Naive B cell (primary cell): Measurements from ENCODE around the gene RAB36. TPM values are rescaled to one million over a fixed set of nuclear protein-coding genes. Genes with fewer than 3 reads are reported as not detected.

Experiments
- ATAC-seq, 2 donors: fragments of 150-1000 bp; cut with Tn5 transposase; 2 replicates each; pipeline ENCODE4 v1.10.0; 2021; ENCODE audit warnings: low read depth in 2 of 2, mild to moderate bottlenecking in 2 of 2, moderate library complexity in 2 of 2
- DNase-seq: peaks from one replicate; pipeline ENCODE4 v3.0.0; 2022
- H3K27ac Mint-ChIP-seq, 6 donors: one replicate each; pipeline ENCODE4 v1.8.0; 2020 to 2022; ENCODE audit warnings: mild to moderate bottlenecking in 6 of 6, mixed read lengths in 6 of 6, moderate library complexity in 5 of 6, inconsistent platforms in 2 of 6
- H3K27me3 Mint-ChIP-seq, 3 donors: one replicate each; pipeline ENCODE4 v1.8.0; 2021 to 2022; ENCODE audit warnings: mixed read lengths in 3 of 3, mild to moderate bottlenecking in 1 of 3
- H3K36me3 Mint-ChIP-seq, 2 donors: one replicate each; pipeline ENCODE4 v1.8.0; 2020 to 2022; ENCODE audit warnings: mixed read lengths in 2 of 2, inconsistent platforms in 1 of 2, mild to moderate bottlenecking in 1 of 2
- H3K4me1 Mint-ChIP-seq, 3 donors: one replicate each; pipeline ENCODE4 v1.8.0; 2020 to 2022; ENCODE audit warnings: mixed read lengths in 3 of 3, inconsistent platforms in 1 of 3, mild to moderate bottlenecking in 1 of 3, moderate library complexity in 1 of 3
- H3K4me3 Mint-ChIP-seq, 8 donors: one replicate each; pipeline ENCODE4 v1.8.0; 2020 to 2022; ENCODE audit warnings: mild to moderate bottlenecking in 8 of 8, mixed read lengths in 8 of 8, moderate library complexity in 8 of 8, inconsistent platforms in 2 of 8
- H3K9me3 Mint-ChIP-seq, 7 donors: one replicate each; pipeline ENCODE4 v1.8.0; 2020 to 2022; ENCODE audit warnings: mixed read lengths in 7 of 7, mild to moderate bottlenecking in 5 of 7, inconsistent platforms in 2 of 7, moderate library complexity in 1 of 7
- polyA plus RNA-seq, 6 donors: library from polyadenylated mRNA; unstranded; fragments of 300-500 nt; fragmentation: Illumina TruSeq; gene quantifications; one replicate each; pipeline ENCODE4 v1.2.3, GENCODE V29; 2021; ENCODE audit warnings: low read depth in 6 of 6

Gene RAB36
- polyA plus RNA-seq, 6 donors from 2014 or later: 0.40 to 1.7 (median 0.80) TPM; not detected in 1

DNA sequence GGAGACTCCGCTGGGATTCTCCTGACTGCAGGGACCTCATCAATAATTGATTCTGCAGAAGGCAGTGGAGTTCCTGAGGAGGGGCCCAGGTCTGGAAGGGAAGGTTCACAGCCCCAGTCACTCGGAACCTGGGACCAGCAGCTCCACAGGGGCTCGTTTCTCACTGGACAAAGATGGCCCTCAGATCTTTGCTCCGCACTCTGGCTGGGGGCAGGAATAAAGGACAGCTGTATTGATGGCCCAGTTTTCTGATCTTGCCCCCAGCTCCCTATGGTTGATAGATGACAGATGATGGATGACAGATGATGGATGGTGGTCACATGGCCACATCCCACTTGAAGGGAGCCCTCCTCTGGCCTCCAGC, 23.7 kb downstream of the RAB36 start:
- Mint-ChIP-seq H3K4me3 (no peak overlapping the region), H3K36me3 (no peaks in the 10 kb centered on the region), H3K27ac (peak overlapping the region in 1 of 6 donors; percentile 31), H3K27me3 (no peaks in the 10 kb centered on the region), H3K4me1 (peaks cover 3 to 4% (median 3%) of the 10 kb centered on the region in 3 donors), H3K9me3 (peaks cover 0 to 6% (median 0%) of the 10 kb centered on the region in 7 donors)
- DNase-seq (no peak), ATAC-seq (no peak)

DNA sequence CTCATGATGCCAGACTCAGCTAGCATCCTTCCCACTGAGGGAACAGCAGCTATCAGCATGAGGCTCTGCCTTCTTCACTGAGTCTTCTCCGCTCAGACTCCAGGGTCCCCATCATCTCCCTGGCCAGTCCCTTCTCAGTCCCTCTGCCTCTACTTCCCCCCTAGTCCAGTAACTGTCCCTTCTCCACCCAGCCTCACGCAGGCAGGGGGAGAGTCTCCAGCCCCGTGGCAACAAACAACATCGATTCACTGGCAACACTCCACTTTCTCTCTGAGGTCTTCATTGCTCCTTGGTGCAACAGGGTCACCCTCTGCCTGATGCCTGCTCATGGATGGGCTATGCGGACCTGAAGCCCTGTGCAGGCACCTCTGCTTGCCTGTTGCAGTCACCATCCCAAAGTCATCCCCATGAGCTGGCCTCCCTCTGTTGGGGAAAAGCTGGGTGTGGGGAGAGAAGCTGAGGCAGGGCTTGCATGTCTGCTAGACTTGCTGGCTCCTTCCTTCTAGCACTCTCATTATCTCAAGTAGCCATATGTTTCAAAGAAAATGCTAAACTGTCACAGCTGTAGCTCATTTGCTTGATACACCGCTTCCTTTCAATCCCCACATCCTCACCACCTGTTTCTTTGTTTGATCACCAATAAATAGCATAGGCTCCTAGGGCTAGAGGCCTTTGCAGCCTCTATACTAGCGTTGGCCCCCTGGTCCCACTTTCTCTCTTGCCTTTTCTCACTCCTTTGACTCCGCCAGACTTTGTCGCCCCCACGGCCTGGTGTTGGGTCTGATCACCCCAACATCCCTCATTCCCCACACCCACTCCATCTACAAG, 30.8 kb downstream of the RAB36 start:
- Mint-ChIP-seq H3K4me1 (peaks cover 20 to 34% (median 33%) of the 10 kb centered on the region in 3 donors), H3K4me3 (peak overlapping the region in 2 of 8 donors; percentile 53 to 56), H3K27ac (peak overlapping the region in 2 of 6 donors; percentile 3 to 93), H3K9me3 (peaks cover 0 to 12% (median 9%) of the 10 kb centered on the region in 7 donors), H3K36me3 (peaks cover 8 to 16% of the 10 kb centered on the region in 2 donors), H3K27me3 (no peaks in the 10 kb centered on the region)
- ATAC-seq: no peak
- DNase-seq: no peak

DNA sequence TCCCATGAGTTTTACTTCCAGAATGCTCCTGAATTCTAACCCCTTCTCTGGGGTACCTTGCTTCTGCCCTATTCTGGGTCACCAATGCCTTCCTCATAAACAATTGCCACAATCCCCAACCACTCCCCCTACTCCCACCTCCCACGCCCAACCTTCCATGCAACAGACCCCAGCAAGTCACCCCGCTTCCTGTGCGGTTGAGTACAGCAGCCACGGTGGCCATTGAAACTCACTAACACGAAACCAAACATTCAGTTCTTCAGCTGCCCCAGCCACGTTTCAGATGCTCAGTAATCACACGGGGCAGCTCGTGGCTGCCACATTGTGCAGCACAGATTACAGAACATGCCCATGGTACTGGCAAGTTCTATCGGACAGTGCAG, 31.4 kb downstream of the RAB36 start:
- no peak for ATAC-seq
- Mint-ChIP-seq H3K4me3 (peak overlapping the region in 1 of 8 donors; percentile 53), H3K27me3 (no peaks in the 10 kb centered on the region), H3K4me1 (peaks cover 20 to 35% (median 34%) of the 10 kb centered on the region in 3 donors), H3K9me3 (peaks cover 0 to 12% (median 9%) of the 10 kb centered on the region in 7 donors), H3K36me3 (peaks cover 8 to 16% of the 10 kb centered on the region in 2 donors), H3K27ac (peak overlapping the region in 1 of 6 donors; percentile 93)
- no peak for DNase-seq

DNA sequence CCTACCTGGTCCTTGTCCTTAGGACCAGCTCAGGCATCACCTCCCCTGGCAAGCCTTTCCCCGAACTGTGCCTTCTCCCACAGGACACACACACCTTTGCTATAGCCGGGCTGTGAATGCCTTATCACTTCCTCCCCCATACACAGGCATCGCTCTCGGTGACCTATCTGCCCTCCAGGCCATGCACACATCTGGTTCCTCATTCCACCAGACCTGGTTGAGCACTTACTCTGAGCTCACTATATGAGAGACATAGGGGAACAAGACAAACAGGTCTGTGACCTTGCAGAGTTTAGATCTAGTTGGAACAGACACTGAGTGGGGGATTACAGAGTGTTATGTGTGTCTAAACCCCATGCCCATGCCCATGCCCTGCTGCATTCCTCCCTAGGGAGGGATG, 31.9 kb downstream of the RAB36 start:
- Mint-ChIP-seq H3K27ac (no peak overlapping the region), H3K4me1 (peaks cover 24 to 41% (median 40%) of the 10 kb centered on the region in 3 donors), H3K4me3 (peak overlapping the region in 1 of 8 donors; percentile 53), H3K36me3 (peaks cover 8 to 16% of the 10 kb centered on the region in 2 donors), H3K9me3 (peaks cover 0 to 12% (median 9%) of the 10 kb centered on the region in 7 donors), H3K27me3 (no peaks in the 10 kb centered on the region)
- ATAC-seq (no peak), DNase-seq (no peak)

DNA sequence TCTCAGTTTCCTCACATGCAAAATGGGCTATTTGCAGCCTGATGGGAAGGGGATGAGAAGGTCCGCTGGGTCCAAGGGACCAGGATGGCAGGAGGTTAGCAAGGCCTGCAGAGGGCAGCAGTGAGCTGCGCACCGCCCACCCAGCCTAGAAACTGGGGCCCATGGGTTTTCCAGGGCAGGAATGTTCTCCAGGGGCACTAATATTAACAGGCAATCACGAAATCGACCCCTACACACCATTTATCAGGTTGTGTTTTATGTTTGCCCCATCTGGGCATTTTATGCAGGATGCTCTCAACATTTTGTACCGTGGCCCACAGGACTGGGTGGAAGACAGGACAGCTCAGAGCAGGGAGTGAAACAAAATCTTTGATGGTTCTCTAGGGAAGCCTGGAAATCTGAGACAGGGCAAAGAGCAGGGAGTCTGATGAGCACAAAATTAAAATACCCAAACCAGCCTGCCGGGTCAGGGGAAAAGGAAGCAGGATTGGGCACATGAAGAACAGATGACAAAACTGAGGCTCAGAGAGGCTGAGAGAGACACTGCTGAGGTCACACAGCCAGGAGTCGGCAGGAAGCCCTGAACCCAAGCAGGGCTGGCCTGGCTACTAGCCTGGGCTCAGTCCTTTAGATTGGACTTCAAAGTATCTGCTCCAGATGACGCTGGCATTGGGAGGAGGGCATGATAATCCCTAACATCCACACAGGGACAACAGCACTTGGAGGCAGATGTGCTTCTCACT, 33.4 kb downstream of the RAB36 start:
- H3K4me1 Mint-ChIP-seq: peaks cover 39 to 56% (median 54%) of the 10 kb centered on the region in 3 donors
- peaks cover 13 to 16% of the 10 kb centered on the region in 2 donors for H3K36me3 Mint-ChIP-seq
- peak; percentile 16 to 22 for ATAC-seq

DNA sequence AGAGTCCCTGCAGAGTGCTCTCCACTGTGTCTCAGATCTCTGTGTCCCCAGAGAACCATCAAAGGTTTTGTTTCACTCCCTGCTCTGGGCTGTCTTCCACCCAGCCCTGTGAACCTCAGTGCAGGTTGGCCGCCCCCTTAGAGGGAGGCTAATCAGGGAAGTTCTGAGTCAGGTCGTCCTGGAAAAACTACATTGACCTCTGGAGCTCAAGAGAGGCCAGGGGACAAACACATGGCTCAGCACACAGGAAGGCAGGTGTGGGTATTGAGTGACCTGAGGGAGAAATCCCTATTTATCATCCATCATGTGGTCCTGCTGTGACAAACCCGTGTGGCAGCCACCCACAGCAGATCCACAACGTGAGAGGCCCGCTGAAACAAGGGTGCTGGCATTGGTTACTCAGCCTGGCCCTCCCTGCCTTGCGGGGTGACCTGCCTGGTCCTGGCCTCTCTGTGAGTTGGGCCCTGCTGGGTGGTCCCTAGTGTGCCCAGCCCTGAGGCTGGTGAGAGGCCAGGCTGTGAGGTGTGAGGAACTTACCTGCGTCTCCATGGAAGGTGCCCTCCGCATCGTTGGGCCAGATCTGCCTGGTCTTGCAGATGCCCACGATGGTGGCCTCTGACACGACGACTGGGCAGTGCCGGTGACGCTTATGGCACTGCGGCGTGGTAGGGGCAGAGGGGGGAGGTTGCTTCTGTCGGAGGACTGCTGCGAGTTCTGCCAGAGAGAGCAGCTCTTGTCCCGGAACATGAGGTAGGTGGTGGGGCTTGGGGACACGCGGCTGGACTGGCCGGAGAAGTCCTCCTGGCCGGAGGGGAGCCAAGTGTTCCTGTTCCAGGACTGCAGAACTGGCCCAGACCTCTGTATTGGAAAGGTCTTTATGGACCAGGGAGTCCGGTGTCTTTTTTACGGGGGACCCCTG, 34.4 kb downstream of the RAB36 start:
- H3K27ac Mint-ChIP-seq: peak overlapping the region; percentile 82 to 96 (median 89)
- peak overlapping the region; percentile 80 to 90 (median 85) for H3K4me3 Mint-ChIP-seq
- H3K9me3 Mint-ChIP-seq: peaks cover 0 to 12% (median 9%) of the 10 kb centered on the region in 7 donors
- peaks cover 13 to 16% of the 10 kb centered on the region in 2 donors for H3K36me3 Mint-ChIP-seq
- ATAC-seq: no peak
- DNase-seq: no peak
- H3K4me1 Mint-ChIP-seq: peaks cover 42 to 62% (median 58%) of the 10 kb centered on the region in 3 donors
- no peaks in the 10 kb centered on the region for H3K27me3 Mint-ChIP-seq

More for the DNA sequence above, 33.4 kb downstream of the RAB36 start:
- peaks cover 0 to 12% (median 9%) of the 10 kb centered on the region in 7 donors for H3K9me3 Mint-ChIP-seq
- H3K27me3 Mint-ChIP-seq: no peaks in the 10 kb centered on the region
- H3K27ac Mint-ChIP-seq: peak overlapping the region in 5 of 6 donors; percentile 66 to 94 (median 89)
- peak; percentile 54 for DNase-seq
- peak overlapping the region; percentile 41 to 85 (median 80) for H3K4me3 Mint-ChIP-seq

DNA sequence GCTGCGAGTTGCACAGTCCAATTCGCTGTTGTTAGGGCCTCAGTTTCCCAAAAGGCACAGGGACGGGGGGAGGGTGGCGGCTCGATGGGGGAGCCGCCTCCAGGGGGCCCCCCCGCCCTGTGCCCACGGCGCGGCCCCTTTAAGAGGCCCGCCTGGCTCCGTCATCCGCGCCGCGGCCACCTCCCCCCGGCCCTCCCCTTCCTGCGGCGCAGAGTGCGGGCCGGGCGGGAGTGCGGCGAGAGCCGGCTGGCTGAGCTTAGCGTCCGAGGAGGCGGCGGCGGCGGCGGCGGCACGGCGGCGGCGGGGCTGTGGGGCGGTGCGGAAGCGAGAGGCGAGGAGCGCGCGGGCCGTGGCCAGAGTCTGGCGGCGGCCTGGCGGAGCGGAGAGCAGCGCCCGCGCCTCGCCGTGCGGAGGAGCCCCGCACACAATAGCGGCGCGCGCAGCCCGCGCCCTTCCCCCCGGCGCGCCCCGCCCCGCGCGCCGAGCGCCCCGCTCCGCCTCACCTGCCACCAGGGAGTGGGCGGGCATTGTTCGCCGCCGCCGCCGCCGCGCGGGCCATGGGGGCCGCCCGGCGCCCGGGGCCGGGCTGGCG, 35.1 kb downstream of the RAB36 start, which contains the start of gene BCR:
Gene BCR, plus strand, starts transcription at position 209 of the 592 bp plus-strand sequence. CDS start 452 bp downstream, outside the sequence.
- Mint-ChIP-seq H3K9me3 (peaks cover 0 to 12% (median 9%) of the 10 kb centered on the region in 7 donors), H3K27me3 (no peaks in the 10 kb centered on the region), H3K27ac (peak within 1 kb of the TSS; percentile 82 to 96 (median 90)), H3K36me3 (peaks cover 13 to 16% of the 10 kb centered on the region in 2 donors), H3K4me1 (peaks cover 45 to 70% (median 66%) of the 10 kb centered on the region in 3 donors), H3K4me3 (peak within 1 kb of the TSS; percentile 85 to 93 (median 90))
- DNase-seq (peak; percentile 66), ATAC-seq (peak; percentile 67 to 68)

DNA sequence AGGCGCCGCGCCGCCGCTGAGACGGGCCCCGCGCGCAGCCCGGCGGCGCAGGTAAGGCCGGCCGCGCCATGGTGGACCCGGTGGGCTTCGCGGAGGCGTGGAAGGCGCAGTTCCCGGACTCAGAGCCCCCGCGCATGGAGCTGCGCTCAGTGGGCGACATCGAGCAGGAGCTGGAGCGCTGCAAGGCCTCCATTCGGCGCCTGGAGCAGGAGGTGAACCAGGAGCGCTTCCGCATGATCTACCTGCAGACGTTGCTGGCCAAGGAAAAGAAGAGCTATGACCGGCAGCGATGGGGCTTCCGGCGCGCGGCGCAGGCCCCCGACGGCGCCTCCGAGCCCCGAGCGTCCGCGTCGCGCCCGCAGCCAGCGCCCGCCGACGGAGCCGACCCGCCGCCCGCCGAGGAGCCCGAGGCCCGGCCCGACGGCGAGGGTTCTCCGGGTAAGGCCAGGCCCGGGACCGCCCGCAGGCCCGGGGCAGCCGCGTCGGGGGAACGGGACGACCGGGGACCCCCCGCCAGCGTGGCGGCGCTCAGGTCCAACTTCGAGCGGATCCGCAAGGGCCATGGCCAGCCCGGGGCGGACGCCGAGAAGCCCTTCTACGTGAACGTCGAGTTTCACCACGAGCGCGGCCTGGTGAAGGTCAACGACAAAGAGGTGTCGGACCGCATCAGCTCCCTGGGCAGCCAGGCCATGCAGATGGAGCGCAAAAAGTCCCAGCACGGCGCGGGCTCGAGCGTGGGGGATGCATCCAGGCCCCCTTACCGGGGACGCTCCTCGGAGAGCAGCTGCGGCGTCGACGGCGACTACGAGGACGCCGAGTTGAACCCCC, 35.8 kb downstream of the RAB36 start:
- ATAC-seq (peak; percentile 4 to 5), DNase-seq (peak; percentile 30)
- H3K4me3 Mint-ChIP-seq: peak overlapping the region; percentile 85 to 93 (median 90)

DNA sequence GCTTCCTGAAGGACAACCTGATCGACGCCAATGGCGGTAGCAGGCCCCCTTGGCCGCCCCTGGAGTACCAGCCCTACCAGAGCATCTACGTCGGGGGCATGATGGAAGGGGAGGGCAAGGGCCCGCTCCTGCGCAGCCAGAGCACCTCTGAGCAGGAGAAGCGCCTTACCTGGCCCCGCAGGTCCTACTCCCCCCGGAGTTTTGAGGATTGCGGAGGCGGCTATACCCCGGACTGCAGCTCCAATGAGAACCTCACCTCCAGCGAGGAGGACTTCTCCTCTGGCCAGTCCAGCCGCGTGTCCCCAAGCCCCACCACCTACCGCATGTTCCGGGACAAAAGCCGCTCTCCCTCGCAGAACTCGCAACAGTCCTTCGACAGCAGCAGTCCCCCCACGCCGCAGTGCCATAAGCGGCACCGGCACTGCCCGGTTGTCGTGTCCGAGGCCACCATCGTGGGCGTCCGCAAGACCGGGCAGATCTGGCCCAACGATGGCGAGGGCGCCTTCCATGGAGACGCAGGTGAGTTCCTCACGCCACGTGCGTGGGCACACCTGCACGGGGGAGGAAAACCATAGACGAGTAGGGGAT, 36.5 kb downstream of the RAB36 start:
- H3K36me3 Mint-ChIP-seq: peaks cover 4 to 6% of the 10 kb centered on the region in 2 donors
- peaks cover 56 to 80% (median 76%) of the 10 kb centered on the region in 3 donors for H3K4me1 Mint-ChIP-seq
- H3K9me3 Mint-ChIP-seq: peaks cover 0 to 4% (median 0%) of the 10 kb centered on the region in 7 donors
- H3K27ac Mint-ChIP-seq: peak overlapping the region; percentile 33 to 90 (median 83)
- peak overlapping the region; percentile 85 to 93 (median 90) for H3K4me3 Mint-ChIP-seq
- ATAC-seq: no peak
- DNase-seq: no peak
- H3K27me3 Mint-ChIP-seq: no peaks in the 10 kb centered on the region

More for the DNA sequence above, 35.8 kb downstream of the RAB36 start:
- peaks cover 9 to 13% of the 10 kb centered on the region in 2 donors for H3K36me3 Mint-ChIP-seq
- H3K9me3 Mint-ChIP-seq: peaks cover 0 to 10% (median 6%) of the 10 kb centered on the region in 7 donors
- H3K27me3 Mint-ChIP-seq: no peaks in the 10 kb centered on the region
- H3K4me1 Mint-ChIP-seq: peaks cover 49 to 75% (median 73%) of the 10 kb centered on the region in 3 donors
- peak overlapping the region in 3 of 6 donors; percentile 54 to 90 (median 77) for H3K27ac Mint-ChIP-seq

DNA sequence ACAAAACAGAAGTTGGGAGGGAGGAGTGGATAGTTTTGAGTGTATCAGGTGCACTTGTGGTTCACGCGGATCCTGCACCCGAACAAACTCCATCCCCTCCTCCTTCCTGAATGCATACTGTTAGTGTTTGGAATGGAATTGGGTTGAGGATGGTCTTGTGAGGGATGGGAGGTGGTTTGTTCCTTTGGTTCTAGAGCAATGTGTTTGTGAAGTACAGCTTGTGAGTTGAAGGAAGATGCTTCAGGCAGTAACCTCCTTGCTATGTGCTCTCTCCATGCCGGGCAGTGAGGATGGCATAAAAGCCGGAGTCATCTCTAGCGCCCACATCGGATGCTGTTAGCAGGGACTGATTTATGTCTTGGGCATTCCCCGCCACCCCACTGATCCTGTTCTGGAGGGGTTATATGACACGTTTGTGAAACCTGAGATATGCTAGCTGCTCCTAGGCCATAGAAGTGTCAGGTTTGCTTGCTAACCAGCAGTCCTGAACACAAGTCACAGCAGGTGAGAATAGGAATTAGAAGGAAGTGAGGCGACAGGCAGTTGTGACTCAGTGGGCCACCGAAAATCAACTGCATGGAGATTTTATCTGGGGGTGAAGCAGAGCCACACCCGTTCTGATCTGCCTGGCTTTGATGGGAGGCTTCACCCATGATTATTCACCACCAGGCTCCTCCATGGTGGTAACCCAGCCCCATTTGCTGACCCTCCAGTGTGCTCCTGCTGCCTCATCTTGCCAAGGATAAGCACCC, 37.2 kb downstream of the RAB36 start:
- Mint-ChIP-seq H3K36me3 (peaks cover 0 to 4% of the 10 kb centered on the region in 2 donors), H3K4me3 (peak overlapping the region; percentile 85 to 93 (median 90)), H3K27me3 (no peaks in the 10 kb centered on the region), H3K27ac (peak overlapping the region; percentile 38 to 89 (median 82)), H3K4me1 (peaks cover 52 to 81% (median 78%) of the 10 kb centered on the region in 3 donors), H3K9me3 (no peaks in the 10 kb centered on the region)
- DNase-seq (peak; percentile 45), ATAC-seq (peak; percentile 40 to 41)
